ENCODE data around the gene SAV1. TPM values are rescaled to one million over a fixed set of nuclear protein-coding genes. Genes with fewer than 3 reads are reported as not detected.
A peak's percentile ranks its signal among the peaks of the same experiment; 100 is the strongest.
"Not testable (repeated sequence)": the region's sequence is repeated elsewhere in the genome, so short reads cannot be mapped to it uniquely, and the experiment has no call there.

Gene SAV1
- total RNA-seq, 1 experiment from 2014 or later: 34.7 TPM

DNA sequence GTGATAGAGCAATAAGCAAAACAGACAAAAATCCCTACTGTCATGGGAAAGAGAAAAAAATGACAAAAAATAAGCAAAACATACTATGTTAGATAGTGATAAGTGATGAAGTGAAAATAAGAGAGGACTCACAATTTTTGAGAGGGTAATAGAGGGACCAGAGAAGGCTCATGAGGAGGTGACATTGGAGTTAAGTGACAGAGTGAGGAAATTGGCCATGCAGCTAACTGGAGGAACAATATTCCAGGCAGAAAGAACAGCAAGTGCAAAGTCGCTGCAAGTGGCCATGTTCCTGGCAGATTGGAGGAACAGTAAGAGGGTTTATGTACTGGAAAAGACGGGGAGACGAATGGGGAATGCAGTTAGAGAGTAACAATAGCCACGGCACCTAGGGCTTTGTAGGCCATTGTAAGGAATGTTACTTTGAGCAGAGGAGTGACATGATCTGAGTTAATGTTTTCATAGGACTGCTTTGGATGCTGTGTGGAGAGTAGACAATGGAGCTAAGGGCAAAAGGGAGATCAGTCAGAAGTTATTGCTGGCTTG, 1.4 kb upstream of the SAV1 start:
- TF ChIP-seq, protein P1, sequence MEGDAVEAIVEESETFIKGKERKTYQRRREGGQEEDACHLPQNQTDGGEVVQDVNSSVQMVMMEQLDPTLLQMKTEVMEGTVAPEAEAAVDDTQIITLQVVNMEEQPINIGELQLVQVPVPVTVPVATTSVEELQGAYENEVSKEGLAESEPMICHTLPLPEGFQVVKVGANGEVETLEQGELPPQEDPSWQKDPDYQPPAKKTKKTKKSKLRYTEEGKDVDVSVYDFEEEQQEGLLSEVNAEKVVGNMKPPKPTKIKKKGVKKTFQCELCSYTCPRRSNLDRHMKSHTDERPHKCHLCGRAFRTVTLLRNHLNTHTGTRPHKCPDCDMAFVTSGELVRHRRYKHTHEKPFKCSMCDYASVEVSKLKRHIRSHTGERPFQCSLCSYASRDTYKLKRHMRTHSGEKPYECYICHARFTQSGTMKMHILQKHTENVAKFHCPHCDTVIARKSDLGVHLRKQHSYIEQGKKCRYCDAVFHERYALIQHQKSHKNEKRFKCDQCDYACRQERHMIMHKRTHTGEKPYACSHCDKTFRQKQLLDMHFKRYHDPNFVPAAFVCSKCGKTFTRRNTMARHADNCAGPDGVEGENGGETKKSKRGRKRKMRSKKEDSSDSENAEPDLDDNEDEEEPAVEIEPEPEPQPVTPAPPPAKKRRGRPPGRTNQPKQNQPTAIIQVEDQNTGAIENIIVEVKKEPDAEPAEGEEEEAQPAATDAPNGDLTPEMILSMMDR (IDR thresholded peaks at IDR 0.05; ENCODE audit: unreplicated experiment): no peak
- POLR2A ChIA-PET: interaction anchor here (1.8 to 2.3 kb wide), 2 partner anchors 69 to 71 kb away, joined by 6 to 33 read pairs; no protein-coding TSS in a partner anchor

DNA sequence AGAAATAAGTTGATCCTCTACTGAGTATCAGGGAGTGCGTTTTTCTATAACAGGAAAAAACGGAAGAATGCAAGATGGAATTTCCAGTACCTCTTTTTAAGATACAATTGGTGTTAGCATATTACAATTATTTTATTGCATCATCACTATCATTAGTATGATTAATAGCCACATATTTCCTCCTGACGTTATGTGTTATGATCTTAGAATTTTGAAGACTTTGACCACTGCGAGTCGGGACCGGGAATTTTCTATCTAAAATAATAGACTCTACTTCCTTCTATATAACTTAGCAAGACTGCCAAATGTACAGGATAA, 679 bp upstream of the SAV1 start:
- H3K27me3 Mint-ChIP-seq (ENCODE audit: insufficient read depth, unreplicated experiment): no peaks in the 10 kb centered on the region
- H3K27ac Mint-ChIP-seq (ENCODE audit: low read depth, unreplicated experiment): no peak overlapping the region
- H3K4me1 Mint-ChIP-seq (ENCODE audit: insufficient read depth, unreplicated experiment): peaks cover 9% of the 10 kb centered on the region
- no peak for DNase-seq (ENCODE audit: unreplicated experiment)
- BruUV-seq (replicated peaks): no TSS peak
- CTCF ChIA-PET: interaction anchor here (0.6 to 1.2 kb wide), 4 partner anchors 9 to 107 kb away, joined by 3 to 5 read pairs (median 4); no protein-coding TSS in a partner anchor
- TF ChIP-seq, protein P1 (IDR thresholded peaks at IDR 0.05; ENCODE audit: unreplicated experiment): no peak
- H3K9me3 Mint-ChIP-seq (ENCODE audit: unreplicated experiment): no peaks in the 10 kb centered on the region
- intact Hi-C loops (cut with micrococcal nuclease): loop anchor here (5.0 kb wide), 2 partner anchors 59 to 109 kb away; no protein-coding TSS in a partner anchor
- H3K36me3 Mint-ChIP-seq (ENCODE audit: insufficient read depth, unreplicated experiment): peaks cover 19% of the 10 kb centered on the region
- POLR2A ChIA-PET: interaction anchor here (0.6 to 2.3 kb wide), 31 partner anchors 9 to 283 kb away, joined by 3 to 40 read pairs (median 5); partner anchors contain the start of genes ATL1 and PYGL
- H3K4me3 Mint-ChIP-seq (ENCODE audit: unreplicated experiment): no peak overlapping the region

More for the DNA sequence above, 1.4 kb upstream of the SAV1 start:
- Mint-ChIP-seq H3K4me3 (ENCODE audit: unreplicated experiment) (no peak overlapping the region), H3K9me3 (ENCODE audit: unreplicated experiment) (no peaks in the 10 kb centered on the region), H3K4me1 (ENCODE audit: insufficient read depth, unreplicated experiment) (peaks cover 4% of the 10 kb centered on the region), H3K27me3 (ENCODE audit: insufficient read depth, unreplicated experiment) (no peaks in the 10 kb centered on the region), H3K27ac (ENCODE audit: low read depth, unreplicated experiment) (no peak overlapping the region), H3K36me3 (ENCODE audit: insufficient read depth, unreplicated experiment) (peaks cover 18% of the 10 kb centered on the region)
- intact Hi-C loops (cut with micrococcal nuclease): loop anchor here (5.0 kb wide), 2 partner anchors 58 to 108 kb away; no protein-coding TSS in a partner anchor
- CTCF ChIA-PET: no interaction called here
- no TSS peak for BruUV-seq (replicated peaks)
- DNase-seq (ENCODE audit: unreplicated experiment): no peak

DNA sequence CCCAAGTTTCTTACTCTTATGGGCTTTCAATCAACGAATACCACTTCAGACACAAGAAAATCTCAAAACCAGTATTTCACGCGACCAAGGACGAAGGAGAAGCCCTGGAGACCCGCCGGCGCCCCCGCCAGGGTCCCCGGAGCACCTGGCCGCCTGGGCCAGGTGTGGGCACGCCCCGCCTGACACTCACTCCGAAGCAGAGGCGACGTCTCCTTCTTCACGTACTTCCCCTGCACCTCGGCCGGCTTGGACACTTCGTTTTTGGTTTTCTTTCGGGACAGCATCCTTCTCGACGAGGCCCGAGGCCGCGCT, 466 bp downstream of the SAV1 start:
- Mint-ChIP-seq H3K36me3 (ENCODE audit: insufficient read depth, unreplicated experiment) (peaks cover 19% of the 10 kb centered on the region), H3K4me3 (ENCODE audit: unreplicated experiment) (no peak overlapping the region), H3K9me3 (ENCODE audit: unreplicated experiment) (no peaks in the 10 kb centered on the region), H3K27me3 (ENCODE audit: insufficient read depth, unreplicated experiment) (no peaks in the 10 kb centered on the region), H3K27ac (ENCODE audit: low read depth, unreplicated experiment) (no peak overlapping the region), H3K4me1 (ENCODE audit: insufficient read depth, unreplicated experiment) (peaks cover 13% of the 10 kb centered on the region)
- POLR2A ChIA-PET: interaction anchor here (0.6 to 2.3 kb wide), 27 partner anchors 7 to 277 kb away, joined by 3 to 40 read pairs (median 5); partner anchors contain the start of genes ATL1, MAP4K5 and PYGL
- TF ChIP-seq, protein P1 (IDR thresholded peaks at IDR 0.05; ENCODE audit: unreplicated experiment): no peak
- DNase-seq (ENCODE audit: unreplicated experiment): peak; percentile 38
- BruUV-seq (replicated peaks): no TSS peak
- CTCF ChIA-PET: interaction anchor here (0.8 kb wide), 1 partner anchor 48 kb away, joined by 3 read pairs; no protein-coding TSS in a partner anchor
- intact Hi-C loops (cut with micrococcal nuclease): loop anchor here (2.0 to 5.0 kb wide), 3 partner anchors 60 to 110 kb away; no protein-coding TSS in a partner anchor

DNA sequence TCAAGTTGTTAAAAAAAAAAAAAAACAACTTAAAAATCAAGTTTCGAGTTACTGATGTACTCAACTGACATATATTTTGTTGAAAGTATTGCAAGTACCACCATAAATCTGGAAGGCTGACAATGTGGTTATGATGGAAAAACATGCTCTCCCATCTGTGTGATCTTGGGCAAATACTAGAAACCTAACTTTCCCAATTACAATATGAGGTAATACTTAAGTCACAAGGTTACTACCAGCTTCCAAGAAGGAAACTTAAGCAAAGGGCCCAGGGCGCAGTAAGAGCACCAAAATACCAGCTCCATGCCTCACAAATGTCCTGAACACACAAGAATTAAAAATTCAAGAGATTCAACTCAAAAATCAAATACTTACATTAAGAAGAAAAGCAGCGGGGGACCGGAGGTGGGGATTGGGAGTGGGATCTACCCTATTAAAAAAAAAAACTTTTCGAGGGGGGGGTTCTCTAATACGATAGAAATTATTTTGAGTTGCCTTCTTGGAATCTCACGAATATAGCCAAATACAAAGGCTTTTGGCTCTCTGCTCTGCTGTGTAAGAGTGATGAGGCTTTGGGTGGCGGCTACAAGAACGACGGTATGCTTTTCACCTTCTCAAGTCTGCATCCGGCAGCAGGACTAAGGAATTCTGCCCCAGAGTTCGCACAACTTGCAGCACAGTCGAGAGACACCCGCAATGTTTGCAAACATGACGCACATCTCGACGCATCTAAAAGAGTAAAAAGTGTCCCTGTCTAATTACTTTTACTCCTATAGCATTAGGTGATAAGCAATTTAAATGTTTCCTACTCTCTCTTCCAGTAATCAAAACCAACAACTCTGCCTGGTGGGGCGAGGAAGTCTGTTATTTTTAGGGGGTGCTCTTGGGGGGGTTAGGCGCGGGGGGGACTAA, 1.1 kb downstream of the SAV1 start:
- TSS peak; percentile 32 for BruUV-seq (replicated peaks)
- intact Hi-C loops (cut with micrococcal nuclease): loop anchor here (2.0 to 5.0 kb wide), 3 partner anchors 60 to 110 kb away; no protein-coding TSS in a partner anchor
- Mint-ChIP-seq H3K4me1 (ENCODE audit: insufficient read depth, unreplicated experiment) (peaks cover 13% of the 10 kb centered on the region), H3K27ac (ENCODE audit: low read depth, unreplicated experiment) (no peak overlapping the region), H3K9me3 (ENCODE audit: unreplicated experiment) (no peaks in the 10 kb centered on the region), H3K4me3 (ENCODE audit: unreplicated experiment) (no peak overlapping the region), H3K36me3 (ENCODE audit: insufficient read depth, unreplicated experiment) (peaks cover 24% of the 10 kb centered on the region), H3K27me3 (ENCODE audit: insufficient read depth, unreplicated experiment) (no peaks in the 10 kb centered on the region)
- POLR2A ChIA-PET: interaction anchor here (0.6 to 2.2 kb wide), 30 partner anchors 8 to 1033 kb away, joined by 3 to 40 read pairs (median 4); partner anchors contain the start of genes ATL1, CDKL1, L2HGDH and NIN
- TF ChIP-seq, protein P1 (IDR thresholded peaks at IDR 0.05; ENCODE audit: unreplicated experiment): no peak
- CTCF ChIA-PET: interaction anchor here (0.7 to 1.6 kb wide), 5 partner anchors 18 to 165 kb away, joined by 3 to 6 read pairs (median 3); no protein-coding TSS in a partner anchor
- DNase-seq (ENCODE audit: unreplicated experiment): peak; percentile 69

DNA sequence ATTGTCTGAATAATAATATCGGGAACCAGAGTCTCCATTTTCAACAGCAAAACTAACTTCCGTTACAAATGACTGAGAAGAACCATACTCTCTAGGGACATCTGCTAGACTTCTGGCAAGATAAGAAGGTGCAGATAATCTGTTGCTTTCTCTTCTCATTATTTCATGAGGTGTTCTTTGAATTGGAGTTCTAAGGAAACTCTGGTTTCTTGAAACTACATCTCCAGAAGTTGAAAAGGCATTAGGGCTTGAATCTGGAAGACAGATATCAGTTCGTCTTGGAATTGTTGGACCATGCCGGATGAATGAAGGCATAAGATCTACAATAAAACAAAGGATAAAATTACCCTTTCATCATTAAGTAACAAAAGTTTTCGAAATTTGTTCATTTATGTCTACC, 2.8 kb downstream of the SAV1 start:
- intact Hi-C loops (cut with micrococcal nuclease): loop anchor here (5.0 kb wide), 2 partner anchors 62 to 112 kb away; no protein-coding TSS in a partner anchor
- H3K27ac Mint-ChIP-seq (ENCODE audit: low read depth, unreplicated experiment); H3K27me3 Mint-ChIP-seq (ENCODE audit: insufficient read depth, unreplicated experiment); H3K9me3 Mint-ChIP-seq (ENCODE audit: unreplicated experiment); DNase-seq (ENCODE audit: unreplicated experiment); BruUV-seq (replicated peaks): not testable (repeated sequence)
- peak overlapping the region; percentile 24 for H3K4me3 Mint-ChIP-seq (ENCODE audit: unreplicated experiment)
- peaks cover 38% of the 10 kb centered on the region for H3K36me3 Mint-ChIP-seq (ENCODE audit: insufficient read depth, unreplicated experiment)
- peaks cover 25% of the 10 kb centered on the region for H3K4me1 Mint-ChIP-seq (ENCODE audit: insufficient read depth, unreplicated experiment)
- ChIA-PET POLR2A (interaction anchor here (0.7 to 2.2 kb wide), 6 partner anchors 10 to 111 kb away, joined by 3 to 31 read pairs (median 6); partner anchors contain the start of gene ATL1), CTCF (interaction anchor here (1.2 to 1.3 kb wide), 2 partner anchors 56 to 64 kb away, joined by 3 read pairs; no protein-coding TSS in a partner anchor)
